Body of pancreas (tissue), 4 donors: Measurements from ENCODE around the gene TTLL5. TPM values are rescaled to one million over a fixed set of nuclear protein-coding genes. Genes with fewer than 3 reads are reported as not detected.
A peak's percentile ranks its signal among the peaks of the same experiment; 100 is the strongest.

ENCODE experiments used
- ATAC-seq: fragments of 150-250 bp; one replicate; pipeline ENCODE4 v1.9.1; 2016
- DNase-seq, 4 donors: peaks; one replicate each; pipeline ENCODE4 v3.0.0-alpha.2; 2019
- H3K27ac ChIP-seq, 4 donors: fragments of 200-600 bp; sonication (generic); 1 replicate in 3 of 4; 2 replicates in 1 of 4; pipeline versions ENCODE4 v1.5.1 to v1.6.1; 2016 to 2019; ENCODE audit warnings: mild to moderate bottlenecking in 1 of 4, mixed read lengths in 1 of 4, moderate library complexity in 1 of 4
- H3K27me3 ChIP-seq, 2 donors: fragments of 200-600 bp; sonication (generic); one replicate each; pipeline ENCODE4 v1.6.0; 2016; ENCODE audit warnings: mild to moderate bottlenecking in 1 of 2
- H3K36me3 ChIP-seq, 2 donors: fragments of 200-600 bp; sonication (generic); replicated peaks in 1 of 2; 2 replicates each; pipeline ENCODE4 v1.5.1; 2016; ENCODE audit warnings: low read depth in 2 of 2; ENCODE audit not compliant: insufficient read depth in 1 of 2
- H3K4me1 ChIP-seq: fragments of 200-600 bp; sonication (generic); one replicate; pipeline ENCODE4 v1.6.0; 2016
- H3K4me3 ChIP-seq, 2 donors: fragments of 200-600 bp; sonication (generic); 1 replicate in 1 of 2; 2 replicates in 1 of 2; pipeline ENCODE4 v1.5.1; 2016 to 2019
- H3K9me3 ChIP-seq, 3 donors: fragments of 200-600 bp; sonication (generic); 1 replicate in 2 of 3; 2 replicates in 1 of 3; pipeline ENCODE4 v1.5.1; 2016
- POLR2A ChIP-seq, 3 donors: fragments of 450-650 bp; IDR thresholded peaks; one replicate each; pipeline ENCODE4 v1.6.1; 2016; ENCODE audit warnings: antibody characterized with exemption in 3 of 3, mild to moderate bottlenecking in 2 of 3
- WGBS, 2 donors: methylation state at CpG; one replicate each; pipeline ENCODE4 v1.1.5; 2017; 5-methylcytosine and 5-hydroxymethylcytosine counted together
- intact Hi-C: fragments of 100-400 bp; cut with DNase I; formaldehyde crosslinking; loops from one replicate; pipeline ENCODE4 v1.15.1; 2023
- total RNA-seq, 2 donors: library from RNA; depleted of rRNA; stranded (reverse); fragments of >200 nt; gene quantifications; one replicate each; pipeline ENCODE4 v1.1.0, GENCODE V29; 2016
- TF ChIP-seq, protein P1 (sequence below), 7 experiments: fragments of 450-650 bp in 4 of 7; fragments of 200-600 bp in 3 of 7; sonication (generic) in 3 of 7; IDR thresholded peaks; one replicate each; pipeline ENCODE4 v1.5.1; 2016 to 2019; ENCODE audit warnings: antibody characterized with exemption in 7 of 7

Gene TTLL5
- total RNA-seq, 2 donors from 2014 or later: 21.0 to 21.8 TPM

DNA sequence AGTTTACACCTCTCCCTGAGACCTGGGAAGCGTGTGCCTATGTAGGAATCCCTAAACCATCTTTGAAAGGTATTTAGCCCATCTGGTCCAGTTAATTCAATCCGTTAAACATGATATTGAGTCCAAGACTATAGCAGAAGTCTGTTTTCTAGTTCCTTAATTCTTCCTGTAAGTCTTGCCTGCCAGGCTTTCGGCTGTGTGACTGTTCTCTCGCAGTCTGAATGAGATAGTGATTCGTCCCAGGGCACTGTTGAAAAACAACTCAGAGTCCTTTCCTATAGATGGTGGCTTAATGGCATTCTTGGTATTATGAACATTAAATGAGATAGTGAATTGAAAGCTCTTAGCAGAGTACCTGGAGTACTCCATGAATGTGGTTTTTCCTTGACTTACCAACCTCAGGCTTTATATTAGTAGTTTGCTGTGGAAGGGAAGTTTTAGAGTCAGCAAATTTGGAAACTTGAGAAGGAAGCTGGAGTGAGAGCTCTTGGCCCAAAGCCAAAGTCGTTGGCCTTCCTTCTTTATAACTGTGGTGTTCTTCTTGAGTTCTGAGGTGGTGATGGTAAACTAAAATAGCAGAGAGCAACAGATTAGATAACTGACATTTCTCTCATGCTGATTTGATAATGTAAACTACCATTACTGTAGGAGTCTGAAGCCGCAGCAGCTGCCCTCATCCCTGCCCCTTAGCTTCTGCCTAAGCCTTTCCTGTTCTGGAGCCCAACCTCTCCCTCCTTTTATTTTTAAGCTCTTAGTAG is 244.3 kb downstream of the TTLL5 start:
- TF ChIP-seq, protein P1, sequence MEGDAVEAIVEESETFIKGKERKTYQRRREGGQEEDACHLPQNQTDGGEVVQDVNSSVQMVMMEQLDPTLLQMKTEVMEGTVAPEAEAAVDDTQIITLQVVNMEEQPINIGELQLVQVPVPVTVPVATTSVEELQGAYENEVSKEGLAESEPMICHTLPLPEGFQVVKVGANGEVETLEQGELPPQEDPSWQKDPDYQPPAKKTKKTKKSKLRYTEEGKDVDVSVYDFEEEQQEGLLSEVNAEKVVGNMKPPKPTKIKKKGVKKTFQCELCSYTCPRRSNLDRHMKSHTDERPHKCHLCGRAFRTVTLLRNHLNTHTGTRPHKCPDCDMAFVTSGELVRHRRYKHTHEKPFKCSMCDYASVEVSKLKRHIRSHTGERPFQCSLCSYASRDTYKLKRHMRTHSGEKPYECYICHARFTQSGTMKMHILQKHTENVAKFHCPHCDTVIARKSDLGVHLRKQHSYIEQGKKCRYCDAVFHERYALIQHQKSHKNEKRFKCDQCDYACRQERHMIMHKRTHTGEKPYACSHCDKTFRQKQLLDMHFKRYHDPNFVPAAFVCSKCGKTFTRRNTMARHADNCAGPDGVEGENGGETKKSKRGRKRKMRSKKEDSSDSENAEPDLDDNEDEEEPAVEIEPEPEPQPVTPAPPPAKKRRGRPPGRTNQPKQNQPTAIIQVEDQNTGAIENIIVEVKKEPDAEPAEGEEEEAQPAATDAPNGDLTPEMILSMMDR (IDR thresholded peaks at IDR 0.05): no peak
- no peak for TF ChIP-seq POLR2A (IDR thresholded peaks at IDR 0.05)
- Histone ChIP-seq H3K4me1 (no peaks in the 10 kb centered on the region), H3K9me3 (no peaks in the 10 kb centered on the region), H3K27ac (no peak overlapping the region), H3K4me3 (no peak overlapping the region), H3K36me3 (no peaks in the 10 kb centered on the region), H3K27me3 (no peaks in the 10 kb centered on the region)
- DNase-seq (peak; percentile 17 to 58 (median 34)), ATAC-seq (no peak)
- WGBS, 2 donors: 61 to 70% methylated on average over 7 of the region's 7 CpGs
- intact Hi-C loops: loop anchor here (5.0 kb wide), 1 partner anchor 72 kb away; no protein-coding TSS in a partner anchor

DNA sequence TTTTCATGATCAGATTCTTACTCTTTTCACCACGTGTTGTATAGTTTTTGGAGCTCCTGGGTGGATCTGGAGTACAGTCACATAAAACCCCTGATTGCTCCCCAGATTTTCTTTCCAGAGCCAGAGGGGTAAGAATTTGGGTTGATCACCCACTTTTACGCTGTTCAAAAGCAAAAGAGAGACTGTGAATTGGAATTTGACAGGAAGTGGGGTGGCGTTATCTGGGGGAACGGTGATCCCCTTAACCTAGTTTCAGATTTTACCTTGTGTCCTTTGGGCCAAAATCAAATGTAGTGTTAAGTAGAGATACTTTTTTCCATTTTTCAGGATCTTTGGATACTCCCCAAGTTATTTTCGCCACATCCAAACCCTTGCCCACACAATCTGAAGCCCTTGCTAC is 245.2 kb downstream of the TTLL5 start:
- DNase-seq (no peak), ATAC-seq (no peak)
- H3K36me3 ChIP-seq: no peaks in the 10 kb centered on the region
- no peaks in the 10 kb centered on the region for H3K9me3 ChIP-seq
- intact Hi-C loops: loop anchor here (5.0 kb wide), 1 partner anchor 71 kb away; no protein-coding TSS in a partner anchor
- WGBS, 2 donors: 62 to 65% methylated on average over 5 of the region's 5 CpGs
- no peak overlapping the region for H3K27ac ChIP-seq
- H3K4me1 ChIP-seq: no peaks in the 10 kb centered on the region
- no peaks in the 10 kb centered on the region for H3K27me3 ChIP-seq
- no peak for TF ChIP-seq POLR2A (IDR thresholded peaks at IDR 0.05)
- TF ChIP-seq, protein P1 (IDR thresholded peaks at IDR 0.05): no peak
- H3K4me3 ChIP-seq: no peak overlapping the region

DNA sequence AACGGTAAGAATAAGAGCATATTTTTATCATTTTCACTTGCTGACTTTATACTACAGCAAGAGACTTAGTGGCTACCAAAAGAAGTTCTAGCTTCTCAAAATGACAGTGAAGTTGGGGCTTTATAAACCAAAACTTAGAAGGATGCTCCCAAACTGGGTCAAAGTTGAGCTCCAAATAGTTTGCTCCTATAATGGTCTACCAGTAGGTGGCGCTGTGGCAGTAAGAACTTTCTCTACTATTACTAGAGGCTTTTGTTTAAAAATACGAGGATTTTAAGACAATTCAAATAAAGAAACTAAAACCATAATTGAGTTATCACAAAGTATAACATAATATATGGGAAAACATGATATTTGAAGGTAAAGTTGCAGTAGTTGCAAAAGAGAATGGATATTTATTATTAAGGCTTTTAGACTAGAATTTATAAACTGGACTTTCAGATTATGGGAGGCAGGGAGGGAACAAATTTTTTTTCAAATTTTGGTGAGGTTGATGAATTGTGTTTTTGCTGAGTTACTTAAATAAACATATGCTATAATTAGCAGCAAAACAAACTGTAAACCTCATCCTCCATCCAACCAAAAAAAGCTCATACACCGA is 245.7 kb downstream of the TTLL5 start:
- intact Hi-C loops: loop anchor here (5.0 kb wide), 1 partner anchor 71 kb away; no protein-coding TSS in a partner anchor
- WGBS, 2 donors: 46 to 47% methylated on average over 4 of the region's 4 CpGs

DNA sequence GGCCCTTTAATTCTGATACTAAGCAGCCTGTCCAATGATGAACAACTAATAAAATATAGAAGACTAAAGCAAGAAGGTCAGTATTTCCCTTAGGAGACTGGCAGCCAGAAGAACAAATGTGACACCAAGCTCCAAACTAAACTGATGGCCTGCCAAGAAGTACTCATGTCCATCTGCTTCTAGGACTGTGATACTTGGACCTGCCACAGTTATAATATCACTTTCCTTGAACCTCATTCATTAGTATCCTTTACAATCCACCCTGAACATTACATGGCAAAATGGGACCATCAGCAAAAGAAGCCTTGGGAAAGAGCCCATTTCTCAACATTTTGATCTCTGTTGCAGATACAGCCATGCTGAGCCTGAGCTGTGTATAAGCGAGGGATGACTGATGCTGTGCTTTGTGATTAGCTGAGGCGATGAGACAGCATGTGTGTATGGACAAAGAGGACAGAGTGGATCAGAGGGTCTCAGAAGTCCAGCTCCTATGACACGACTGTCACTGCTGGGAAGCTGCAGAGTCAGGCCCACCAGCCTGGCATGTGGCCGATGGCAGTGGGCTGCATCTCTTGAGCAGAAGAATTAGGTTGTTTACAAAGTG is 246.8 kb downstream of the TTLL5 start:
- TF ChIP-seq, protein P1 (IDR thresholded peaks at IDR 0.05): no peak
- TF ChIP-seq POLR2A (IDR thresholded peaks at IDR 0.05): no peak
- 94 to 97% methylated on average over 4 of the region's 4 CpGs for WGBS, 2 donors

More for the DNA sequence above, 245.7 kb downstream of the TTLL5 start:
- no peak overlapping the region for H3K27ac ChIP-seq
- no peaks in the 10 kb centered on the region for H3K9me3 ChIP-seq
- TF ChIP-seq POLR2A (IDR thresholded peaks at IDR 0.05): no peak
- TF ChIP-seq, protein P1 (IDR thresholded peaks at IDR 0.05): peak; percentile 69 to 95 (median 84)
- H3K4me3 ChIP-seq: no peak overlapping the region
- no peaks in the 10 kb centered on the region for H3K27me3 ChIP-seq
- DNase-seq (peak; percentile 65 to 74 (median 68)), ATAC-seq (peak; percentile 60)
- no peaks in the 10 kb centered on the region for H3K4me1 ChIP-seq
- no peaks in the 10 kb centered on the region for H3K36me3 ChIP-seq

More for the DNA sequence above, 246.8 kb downstream of the TTLL5 start:
- Histone ChIP-seq H3K27me3 (no peaks in the 10 kb centered on the region), H3K4me1 (no peaks in the 10 kb centered on the region), H3K36me3 (no peaks in the 10 kb centered on the region), H3K27ac (no peak overlapping the region), H3K4me3 (no peak overlapping the region), H3K9me3 (no peaks in the 10 kb centered on the region)
- no peak for DNase-seq
- intact Hi-C loops: loop anchor here (5.0 kb wide), 1 partner anchor 69 kb away; no protein-coding TSS in a partner anchor
- no peak for ATAC-seq
